Fibroblast of skin of left biceps (primary cell): ENCODE measurements around the gene BLM.
"Not testable (repeated sequence)": the region's sequence is repeated elsewhere in the genome, so short reads cannot be mapped to it uniquely, and the experiment has no call there.

Experiments
- DNase-seq, 2 experiments: peaks; one replicate each; pipeline ENCODE4 v3.0.0-alpha.2; 2013; ENCODE audit warnings: low read depth in 2 of 2

BLM gene

DNA sequence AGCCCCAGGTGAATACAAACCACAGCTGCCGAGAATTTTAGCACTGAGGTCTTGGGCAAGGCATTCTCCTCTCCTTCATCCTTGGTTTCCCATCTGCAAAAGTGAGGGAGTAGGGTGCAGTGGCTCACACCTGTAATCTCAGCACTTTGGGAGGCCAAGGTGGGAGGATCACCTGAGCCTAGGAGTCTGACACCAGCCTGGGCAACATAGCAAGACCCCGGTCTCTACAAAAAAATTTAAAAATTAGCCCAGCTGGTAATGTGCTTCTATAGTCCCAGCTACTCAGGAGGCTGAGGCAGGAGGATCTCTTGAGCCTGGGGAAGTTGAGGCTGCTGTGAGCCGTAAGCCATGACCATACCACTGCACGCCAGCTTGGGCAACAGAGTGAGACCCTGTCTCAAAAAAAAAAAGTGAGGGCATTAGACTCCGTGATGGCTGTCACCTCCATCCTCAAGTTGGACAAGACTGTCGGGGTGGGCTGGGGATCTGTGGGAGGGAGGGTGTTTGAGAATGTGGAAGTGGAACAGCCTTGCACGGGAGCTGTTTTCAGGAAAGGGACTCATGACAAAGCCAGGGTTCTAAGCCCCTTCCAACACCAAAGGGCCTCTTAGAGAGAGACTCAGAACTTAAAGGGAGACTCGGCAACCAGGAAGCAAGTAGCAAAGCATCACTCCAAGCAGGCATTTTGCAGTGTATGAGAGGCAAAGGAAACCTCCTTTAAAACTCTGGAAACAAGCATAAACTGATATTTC is 105.2 kb downstream of the BLM start:
- no peak for DNase-seq

DNA sequence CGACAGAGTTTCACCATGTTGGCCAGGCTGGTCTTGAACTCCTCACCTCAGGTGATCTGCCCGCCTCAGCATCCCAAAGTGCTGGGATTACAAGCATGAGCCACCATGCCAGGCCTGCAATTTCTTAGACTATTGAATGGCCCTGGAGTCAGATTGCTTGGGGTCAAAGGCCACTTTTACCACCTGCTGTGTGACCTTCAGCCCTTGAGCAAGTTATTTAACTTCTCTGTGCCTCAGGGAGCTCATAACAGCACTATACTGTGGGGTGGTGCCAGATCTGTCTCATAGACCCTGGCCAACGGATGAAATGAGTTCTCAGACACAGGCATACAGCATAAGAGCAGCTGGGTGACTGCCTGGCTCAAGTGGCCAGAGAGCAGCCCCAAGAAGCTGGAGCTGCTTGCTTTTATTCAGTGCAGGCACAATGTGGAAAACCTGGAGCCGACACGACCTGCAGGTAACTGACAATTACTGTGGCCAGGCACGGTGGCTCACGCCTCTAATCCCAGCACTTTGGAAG is 106.4 kb downstream of the BLM start:
- DNase-seq: no peak

DNA sequence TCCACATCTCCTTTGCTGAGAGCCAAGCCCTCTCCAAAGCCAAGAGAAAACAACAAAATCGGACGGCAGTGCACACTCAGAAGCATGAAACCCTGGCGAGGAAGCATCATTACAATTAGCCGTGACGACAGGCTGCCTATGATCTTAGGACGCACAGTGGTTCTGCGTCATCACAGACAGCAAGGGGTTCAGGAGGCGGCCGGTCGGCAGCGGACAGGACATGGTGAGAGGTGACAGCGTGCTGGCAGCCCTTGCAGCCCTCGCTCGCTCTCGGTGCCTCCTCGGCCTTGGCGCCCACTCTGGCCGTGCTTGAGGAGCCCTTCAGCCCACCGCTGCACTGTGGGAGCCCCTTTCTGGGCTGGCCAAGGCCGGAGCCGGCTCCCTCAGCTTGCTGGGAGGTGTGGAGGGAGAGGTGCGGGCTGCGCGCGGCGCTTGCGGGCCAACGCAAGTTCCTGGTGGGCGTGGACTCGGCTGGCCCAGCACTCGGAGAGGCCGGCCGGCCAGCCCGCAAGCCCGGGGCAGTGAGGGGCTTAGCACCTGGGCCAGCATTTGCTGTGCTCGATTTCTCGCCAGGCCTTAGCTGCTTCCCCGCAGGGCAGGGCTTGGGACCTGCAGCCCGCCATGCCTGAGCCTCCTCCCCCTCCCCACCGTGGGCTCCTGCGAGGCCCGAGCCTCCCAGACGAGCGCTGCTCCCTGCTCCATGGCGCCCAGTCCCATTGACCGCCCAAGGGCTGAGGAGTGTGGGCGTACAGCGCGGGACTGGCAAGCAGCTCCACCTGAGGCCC is 108.2 kb downstream of the BLM start:
- DNase-seq: not testable (repeated sequence)

DNA sequence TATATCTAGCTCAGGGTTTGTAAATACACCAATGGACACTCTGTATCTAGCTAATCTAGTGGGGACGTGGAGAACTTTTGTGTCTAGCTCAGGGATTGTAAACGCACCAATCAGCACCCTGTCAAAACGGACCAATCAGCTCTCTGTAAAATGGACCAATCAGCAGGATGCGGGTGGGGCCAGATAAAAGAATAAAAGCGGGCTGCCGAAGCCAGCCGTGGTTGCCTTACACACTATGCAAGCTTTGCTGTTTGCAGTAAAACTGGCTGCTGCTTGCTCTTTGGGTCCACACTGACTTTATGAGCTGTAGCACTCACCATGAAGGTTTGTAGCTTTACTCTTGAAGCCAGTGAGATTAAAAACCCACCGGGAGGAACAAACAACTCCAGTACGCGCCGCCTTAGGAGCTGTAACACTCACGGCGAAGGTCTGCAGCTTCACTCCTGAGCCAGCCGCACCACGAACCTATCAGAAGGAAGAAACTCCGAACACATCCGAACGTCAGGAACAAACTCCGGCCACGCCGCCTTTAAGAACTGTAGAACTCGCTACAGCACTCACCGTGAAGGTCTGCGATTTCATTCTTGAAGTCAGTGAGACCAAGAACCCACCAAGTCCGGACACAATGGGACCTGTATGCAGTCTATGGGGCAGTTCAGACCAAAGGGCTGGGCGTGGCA is 109.2 kb downstream of the BLM start:
- DNase-seq: not testable (repeated sequence)

DNA sequence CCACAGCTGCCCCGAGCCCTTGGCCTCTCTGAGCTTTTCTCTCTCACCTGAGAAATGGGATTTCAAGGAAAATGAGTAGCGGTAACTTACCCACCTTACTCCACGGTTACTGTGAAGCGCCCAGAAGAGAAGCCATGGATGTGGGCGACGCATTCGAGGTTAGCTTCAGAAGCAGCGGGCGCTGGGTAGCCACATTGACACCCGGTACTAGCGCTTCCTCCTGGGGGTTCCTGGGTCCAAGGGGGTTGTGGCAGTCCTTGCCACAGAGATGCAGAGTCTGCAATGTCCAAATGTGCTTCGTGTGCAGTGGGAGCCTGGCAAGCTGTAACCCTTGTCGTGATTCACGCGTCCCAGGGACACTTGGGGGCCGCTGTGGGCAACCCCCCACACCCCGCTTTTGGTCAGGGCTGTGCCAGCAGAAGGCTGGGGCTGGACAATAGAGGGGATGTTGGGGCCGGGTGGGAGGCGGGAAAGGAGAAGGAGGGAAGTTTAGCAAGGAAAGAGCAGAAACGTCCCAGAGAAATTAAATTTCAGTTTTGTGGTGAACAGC is 109.8 kb downstream of the BLM start:
- DNase-seq: no peak

DNA sequence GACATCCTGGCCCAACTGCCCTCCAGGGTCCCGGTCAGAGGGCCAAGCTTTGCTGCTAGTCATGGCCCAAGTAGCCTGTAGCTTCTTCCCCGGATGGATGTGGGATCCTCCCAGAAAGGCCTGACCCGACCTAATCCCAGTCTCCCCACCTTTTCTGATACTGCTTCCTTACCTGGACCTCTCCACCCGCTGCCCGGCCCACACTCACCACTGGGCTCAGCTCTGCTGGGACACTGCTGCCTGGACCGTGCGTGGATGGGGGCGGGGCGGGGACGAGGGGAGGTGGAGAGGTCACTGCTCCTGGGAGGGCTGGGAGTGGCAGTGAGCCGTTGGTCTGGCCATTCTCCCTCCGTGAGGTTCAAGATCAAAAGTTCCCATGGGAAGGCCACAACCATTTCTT is 111.0 kb downstream of the BLM start:
- DNase-seq: no peak

DNA sequence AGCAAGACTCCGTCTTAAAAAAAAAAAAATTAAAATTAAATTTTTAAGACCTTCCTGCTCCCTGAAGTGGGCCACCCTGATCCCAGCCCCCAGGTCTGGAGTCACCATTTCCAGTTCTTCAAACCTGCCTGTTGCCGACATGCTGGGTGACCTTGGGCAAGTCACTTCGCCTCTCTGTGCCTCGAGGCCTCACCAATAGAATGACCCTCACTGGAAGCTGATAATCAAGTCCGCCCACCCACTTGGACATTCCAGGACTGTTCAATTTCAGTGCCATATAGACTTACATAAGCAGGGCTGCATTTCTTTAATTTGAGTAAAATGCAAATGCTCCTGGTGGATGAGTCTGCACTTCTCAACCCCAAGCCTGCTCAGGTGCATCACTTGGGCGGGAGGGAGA is 112.0 kb downstream of the BLM start:
- no peak for DNase-seq

DNA sequence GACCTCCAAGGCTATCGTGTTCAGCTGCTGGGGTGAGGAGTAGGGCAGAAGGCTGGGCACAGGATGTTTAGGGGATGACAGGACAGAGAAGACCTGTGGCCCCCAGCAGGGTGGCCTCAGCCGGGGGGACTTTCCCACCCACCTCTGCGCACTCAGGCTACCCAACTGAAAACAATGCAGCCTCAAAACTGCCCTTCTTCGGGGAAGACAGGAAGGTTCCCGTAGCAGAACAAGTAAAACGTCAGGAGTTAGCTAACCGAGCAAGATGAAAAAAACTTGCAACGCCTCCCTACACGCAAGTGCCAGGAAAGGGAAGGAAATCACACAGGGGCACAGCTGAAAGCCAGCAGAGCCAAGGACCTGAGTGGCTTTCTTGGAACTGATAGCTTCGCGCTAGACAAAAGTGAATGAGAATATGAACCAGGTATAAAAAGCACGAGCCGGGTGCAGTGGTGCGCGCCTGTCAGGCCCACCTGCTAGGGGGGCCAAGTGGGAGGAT is 112.8 kb downstream of the BLM start:
- no peak for DNase-seq

DNA sequence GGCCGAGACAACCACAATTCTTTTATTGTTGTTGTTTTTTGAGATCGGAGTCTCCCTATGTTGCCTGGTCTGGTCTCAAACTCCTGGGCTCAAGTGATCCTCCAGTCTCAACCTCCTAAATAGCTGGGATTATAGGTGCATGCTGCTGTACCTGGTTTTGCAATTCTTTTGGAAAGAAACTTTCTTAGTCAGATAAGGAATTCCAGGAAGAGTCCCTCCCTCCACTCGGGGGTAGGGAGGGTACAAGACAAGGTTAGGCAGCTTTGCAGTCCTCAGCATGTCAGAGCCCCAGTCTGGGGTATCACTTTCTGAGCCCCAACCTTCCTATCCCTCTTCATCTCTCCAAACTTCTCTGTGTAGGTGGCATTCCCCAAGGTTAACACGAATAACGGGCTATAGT is 117.5 kb downstream of the BLM start:
- DNase-seq: no peak

DNA sequence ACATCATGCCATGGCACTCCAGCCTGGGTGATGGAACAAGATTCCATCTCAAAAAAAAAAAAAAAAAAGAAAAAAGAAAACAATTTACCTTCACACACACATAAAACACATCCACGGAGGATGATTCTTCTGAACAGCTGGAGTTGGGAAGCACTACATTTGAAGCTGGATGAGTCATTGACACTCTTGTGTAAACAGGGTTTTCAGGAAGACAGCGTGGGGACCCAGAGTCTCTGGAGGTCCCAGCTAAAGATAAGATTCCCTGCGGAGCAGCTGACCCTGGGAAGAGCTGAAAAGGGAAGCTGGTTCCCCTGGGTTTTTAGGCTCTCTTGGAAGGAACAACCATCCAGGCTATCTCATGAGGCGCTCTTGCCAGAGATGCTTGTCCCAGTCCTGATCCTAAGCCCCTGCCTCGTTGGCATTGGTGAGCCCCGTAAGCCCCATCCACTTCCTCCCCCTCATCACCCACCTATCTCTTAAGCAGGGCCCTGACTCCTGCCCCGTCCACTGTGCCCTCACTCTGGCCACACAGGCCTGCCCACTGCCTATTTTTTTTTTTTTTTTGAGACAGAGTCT is 119.2 kb downstream of the BLM start:
- DNase-seq: peak in 1 of 2 experiments; percentile 10

DNA sequence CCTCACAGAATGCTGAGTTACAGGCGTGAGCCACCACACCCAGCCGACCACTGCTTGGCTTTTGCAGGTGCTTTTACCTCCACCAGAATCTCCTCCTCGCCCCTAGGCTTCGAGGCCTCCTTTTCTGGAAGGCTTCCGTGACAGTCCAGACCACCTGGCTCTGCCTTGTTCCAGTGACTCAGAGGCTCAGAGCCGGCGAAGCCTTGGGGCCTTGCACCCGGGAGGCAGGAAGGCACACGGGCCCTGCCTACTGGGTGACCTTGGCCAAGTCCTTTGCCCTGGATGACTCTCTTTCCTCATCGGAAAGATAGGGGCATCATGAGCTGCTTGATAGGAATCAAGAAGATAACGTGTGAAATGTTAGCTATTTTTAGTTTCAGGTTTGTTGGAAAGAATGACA is 119.9 kb downstream of the BLM start:
- DNase-seq: no peak

DNA sequence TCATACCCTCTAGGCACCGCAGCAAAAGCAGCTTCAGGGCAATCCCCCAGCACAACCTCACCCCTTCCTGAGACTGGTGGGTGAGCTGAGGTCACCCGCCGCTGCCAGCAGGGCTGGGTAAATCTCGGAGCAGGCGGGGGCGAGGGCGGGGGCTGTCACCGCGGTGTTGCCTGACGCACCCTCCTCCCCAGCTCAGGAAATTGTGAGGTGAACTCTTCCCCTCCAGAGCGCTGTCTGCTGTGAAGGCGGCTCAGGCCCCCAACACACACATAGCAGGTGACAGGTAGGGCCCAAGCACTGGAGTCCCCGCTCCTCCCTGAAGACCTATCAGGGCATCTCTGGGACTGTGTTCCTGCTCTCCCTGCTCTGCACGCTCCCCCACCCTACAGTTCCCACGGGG is 121.0 kb downstream of the BLM start:
- DNase-seq: no peak

DNA sequence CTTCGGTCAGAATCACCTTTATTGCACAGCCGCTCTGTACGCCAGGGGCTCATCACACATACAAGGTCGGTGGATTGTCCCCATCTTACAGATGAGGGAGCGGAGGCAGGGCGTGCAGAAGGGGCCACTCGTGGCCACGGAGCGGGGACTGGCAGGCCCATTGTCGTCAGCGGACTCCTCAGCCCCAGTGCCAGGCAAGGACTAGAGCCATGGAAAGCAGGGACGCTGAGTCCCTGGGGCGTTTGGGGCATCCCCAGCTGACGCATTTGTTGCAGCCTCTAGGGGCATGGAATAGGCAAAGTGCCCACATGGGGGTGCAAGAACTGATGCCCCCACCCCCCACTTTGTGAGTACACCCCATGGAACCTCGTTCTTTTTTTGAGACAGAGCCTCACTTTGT is 121.4 kb downstream of the BLM start:
- DNase-seq: no peak

DNA sequence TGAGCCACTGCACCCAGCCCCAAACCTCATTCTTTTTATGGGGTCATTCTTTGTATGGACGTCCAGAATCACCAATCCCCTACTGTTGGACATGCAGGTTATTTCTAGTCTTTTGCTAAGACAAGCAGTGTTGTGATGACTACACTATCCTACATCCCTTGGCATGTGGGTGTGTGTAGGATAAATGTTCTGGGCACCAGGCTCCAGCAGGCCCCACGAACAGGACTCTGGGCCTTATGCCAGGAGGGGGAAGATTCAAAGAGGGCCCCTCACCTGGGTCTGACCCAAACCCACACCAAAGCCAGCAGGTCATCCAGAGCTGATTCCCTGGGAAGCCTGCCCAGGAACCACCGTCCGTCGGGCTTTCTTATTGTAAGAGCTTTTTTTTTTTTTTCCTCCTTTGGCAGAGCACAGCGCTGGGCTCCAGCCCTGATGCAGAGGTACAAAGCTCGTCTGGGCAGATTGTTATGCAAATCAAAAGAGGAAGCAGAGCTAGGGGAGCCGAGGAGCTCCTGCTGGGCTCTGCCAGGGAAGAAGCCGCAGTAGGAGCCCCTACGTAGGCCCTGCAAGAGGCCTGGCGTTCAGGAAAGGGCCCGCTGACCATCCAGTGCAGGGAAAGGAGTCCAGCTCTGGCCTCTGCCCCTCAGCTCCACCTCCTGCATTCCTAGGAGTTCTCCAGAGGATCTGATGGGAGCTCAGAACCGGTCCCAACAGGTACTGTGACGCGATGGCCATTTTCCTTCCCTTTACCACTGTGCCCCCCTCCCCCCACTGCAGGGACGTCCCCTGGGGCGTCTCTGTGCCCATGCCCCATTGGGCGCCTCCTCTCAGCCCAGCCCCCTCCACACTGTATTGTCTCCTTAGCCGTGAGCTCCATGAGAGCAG is 122.3 kb downstream of the BLM start:
- DNase-seq: no peak

DNA sequence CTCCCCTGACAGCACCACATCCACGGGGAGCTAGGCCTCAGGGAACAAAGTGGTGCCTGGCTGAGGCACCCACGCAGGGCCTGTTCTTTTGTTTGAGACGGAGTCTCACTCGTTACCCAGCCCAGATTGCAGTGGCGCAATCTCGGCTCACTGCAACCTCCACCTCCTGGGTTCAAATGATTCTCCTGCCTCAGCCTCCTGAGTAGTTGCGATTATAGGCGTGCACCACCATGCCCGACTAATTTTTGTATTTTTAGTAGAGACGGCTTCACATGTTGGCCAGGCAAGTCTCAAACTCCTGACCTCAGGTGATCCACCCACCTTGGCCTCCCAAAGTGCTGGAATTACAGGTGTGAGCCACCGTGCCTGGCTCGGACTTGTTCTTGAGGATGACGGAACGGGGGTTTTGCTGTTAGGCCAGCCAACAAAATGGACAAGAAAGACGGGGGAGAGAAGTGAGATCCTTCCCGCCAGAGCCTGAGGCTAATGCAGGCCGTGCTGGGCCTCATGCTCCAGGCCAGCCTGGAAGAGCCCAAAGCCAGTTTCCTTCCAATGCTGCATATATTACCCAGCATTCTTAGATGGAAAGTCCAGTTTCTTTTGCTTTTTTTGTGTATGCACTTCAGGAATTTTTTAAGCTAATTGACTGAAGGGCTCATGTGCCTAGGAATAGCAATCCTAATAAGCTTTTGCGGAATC is 123.2 kb downstream of the BLM start:
- no peak for DNase-seq

DNA sequence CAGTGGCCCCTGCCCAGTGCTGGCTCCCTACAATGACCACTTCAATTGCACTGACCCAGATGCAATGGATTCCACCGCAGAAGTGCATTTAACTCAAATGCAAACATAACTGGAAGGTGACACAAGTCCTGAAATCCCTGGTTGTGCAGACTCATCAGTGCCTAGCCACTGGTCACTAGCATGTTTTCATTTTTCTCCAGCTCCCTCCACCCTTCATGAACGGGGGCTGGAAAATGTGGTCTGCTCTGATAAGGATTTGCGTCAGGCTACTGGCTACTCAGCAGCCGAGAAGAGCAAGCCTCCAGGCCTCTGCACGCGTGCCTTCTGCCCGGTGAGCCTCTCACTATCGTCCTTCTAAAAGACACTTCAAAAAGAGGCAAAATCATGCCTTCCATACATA is 123.8 kb downstream of the BLM start:
- DNase-seq: no peak

DNA sequence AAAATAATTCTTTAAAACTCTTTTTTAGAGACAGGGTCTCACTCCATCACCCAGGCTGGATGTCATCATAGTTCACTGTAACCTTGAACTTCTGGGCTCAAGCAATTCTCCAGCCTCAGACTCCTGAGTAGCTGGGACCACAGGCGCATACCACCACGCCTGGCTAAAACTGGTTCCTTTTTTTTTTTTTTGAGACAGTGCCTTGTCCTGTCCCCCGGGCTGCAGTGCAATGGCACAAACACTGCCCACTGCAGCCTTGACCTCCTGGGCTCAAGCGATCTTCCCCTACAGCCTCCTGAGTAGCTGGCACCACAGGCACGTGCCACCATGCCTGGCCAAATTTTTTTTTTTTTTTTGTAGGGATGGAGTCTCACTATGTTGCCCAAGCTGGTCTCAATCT is 127.5 kb downstream of the BLM start:
- DNase-seq: no peak

DNA sequence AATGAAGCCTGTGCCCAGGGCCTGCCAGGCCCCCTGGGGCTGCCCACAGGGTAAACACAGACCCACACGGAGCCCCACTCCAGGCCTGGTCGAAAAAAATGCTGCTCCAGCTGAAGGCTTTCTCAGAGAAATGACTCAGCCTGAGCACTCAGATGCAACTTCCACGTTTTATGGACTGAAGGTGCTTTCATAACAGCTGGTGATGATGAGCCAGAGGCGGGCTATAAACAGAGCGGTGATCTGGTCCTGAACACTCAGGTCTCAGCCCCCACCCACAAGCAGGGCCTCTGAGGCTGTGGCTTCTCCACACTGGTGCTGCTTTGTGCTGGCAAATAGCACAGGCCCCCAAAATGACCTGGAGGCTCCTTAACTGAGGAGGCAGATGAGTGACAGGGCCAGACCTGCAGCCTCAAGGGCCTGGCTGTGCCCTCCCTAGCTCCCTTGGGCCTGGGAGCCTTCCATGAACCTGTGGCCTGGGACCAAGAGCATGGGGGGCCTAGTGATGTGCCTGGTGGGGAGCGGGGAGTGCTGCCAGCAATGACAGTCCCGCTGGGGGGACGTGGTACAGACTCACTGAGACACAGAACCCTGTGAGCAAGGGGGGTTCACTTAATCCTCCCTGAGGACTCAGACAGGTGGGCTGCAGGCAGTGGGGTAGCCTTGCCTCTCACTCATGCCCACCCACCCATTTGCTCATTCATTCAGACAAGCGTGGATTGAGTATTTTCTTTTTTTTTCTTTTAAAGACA is 128.2 kb downstream of the BLM start:
- DNase-seq: peak; percentile 36 to 51

DNA sequence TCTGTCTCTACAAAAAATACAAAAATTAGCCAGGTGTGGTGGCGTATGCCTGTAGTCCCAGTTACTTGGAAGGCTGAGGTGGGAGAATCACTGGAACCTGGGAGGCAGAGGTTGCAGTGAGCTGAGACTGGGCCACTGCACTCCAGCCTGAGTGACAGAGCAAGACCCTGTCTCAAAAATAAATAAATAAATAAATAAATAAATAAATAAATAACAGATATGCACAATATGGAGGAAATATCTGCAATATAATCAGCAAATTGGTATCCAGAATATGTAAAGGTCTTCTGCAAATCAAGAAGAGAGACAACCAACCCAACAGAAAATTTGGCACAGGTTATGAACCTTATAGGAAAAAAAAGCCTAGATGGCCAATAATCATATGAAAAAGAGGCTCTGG is 132.3 kb downstream of the BLM start:
- not testable (repeated sequence) for DNase-seq
